HG02943 (cell line): Measurements from ENCODE around the gene MUC13.

Source experiments
- ATAC-seq: cut with Tn5 transposase; IDR thresholded peaks from one replicate; pipeline ENCODE4 v1.9.1; 2021; ENCODE audit warnings: mild to moderate bottlenecking, low read depth, moderate library complexity; ENCODE audit not compliant: unreplicated experiment

The MUC13 gene

GRCh38 chr3:124904835-124905492 is 29.6 kb downstream of the MUC13 start:
- ATAC-seq: no peak

DNA sequence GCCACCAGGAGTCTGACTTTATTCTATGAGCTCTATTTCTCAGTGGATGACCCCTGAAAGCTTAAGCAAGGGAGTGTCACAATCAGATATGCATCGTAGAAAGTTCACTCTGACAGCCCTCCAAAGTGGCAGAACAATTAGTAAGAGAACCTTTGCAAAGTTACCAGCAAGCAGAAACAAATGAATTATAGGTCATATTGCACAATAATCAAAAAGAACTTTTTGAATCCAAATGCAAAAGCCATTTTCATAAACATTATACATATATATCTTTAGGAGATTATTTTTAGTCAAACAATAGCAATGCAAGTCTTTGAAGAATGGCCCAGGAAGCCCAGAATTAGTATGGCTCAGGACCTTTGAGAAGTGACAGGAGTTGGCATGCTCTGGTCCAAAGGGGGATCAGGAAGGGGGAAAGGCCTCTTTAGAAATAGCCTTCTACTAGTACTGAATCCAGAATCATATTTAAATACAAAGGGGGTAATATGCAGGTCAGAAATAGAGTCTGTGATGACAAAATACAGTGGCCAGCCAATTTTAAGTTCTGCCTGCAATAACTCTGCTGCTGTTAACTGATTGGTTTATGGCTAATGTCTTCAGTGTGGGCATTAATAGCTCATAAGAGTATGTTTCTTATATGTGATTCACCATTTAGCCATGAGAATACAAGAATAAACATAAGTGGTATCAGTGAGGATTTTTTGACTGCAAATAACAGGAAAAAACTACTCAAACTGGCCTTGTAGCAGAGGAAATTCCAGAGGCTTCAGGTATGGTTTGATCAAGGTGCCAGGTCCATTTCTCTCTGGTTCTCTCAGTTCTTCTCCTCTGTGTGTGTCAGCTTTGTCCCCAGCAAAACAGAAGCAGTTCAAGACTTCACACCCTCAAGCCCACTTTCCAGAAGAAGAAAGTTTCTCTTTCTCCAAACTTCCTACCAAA is 30.4 kb downstream of the MUC13 start:
- no peak for ATAC-seq

DNA sequence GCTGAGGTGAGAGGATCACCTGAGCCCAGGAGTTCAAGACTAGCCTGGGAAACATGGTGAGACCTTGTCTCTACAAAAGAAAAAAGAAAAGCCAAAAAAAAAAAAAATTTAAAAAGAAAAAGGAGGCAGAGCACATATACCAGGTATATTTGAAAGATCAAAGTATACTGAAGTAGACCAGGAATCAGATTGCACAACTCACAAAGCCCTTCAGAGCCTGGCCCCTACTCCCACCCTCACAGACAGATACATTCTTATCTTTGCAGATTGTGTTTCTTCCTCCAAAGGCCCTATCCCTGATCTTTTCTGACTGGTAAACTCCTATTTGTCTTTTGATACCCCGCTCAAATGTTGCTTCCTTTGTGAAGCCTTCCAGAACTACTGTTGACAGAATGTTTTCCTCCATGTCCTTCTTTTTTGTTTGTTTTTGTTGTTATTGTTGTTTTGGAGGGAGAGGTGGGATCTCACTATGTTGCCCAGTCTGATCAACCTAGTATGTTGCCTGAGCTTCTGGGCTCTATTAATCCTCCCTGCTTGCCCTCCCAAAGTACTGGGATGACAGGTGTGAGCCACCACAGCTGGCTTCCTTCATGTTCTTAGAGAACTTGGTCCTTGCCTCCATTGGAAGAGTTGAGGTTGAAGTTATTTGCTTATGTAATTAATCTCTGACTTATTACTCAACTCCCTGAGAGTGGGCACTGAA is 37.6 kb downstream of the MUC13 start:
- ATAC-seq: no peak

GRCh38 chr3:124895756-124896155 is 38.8 kb downstream of the MUC13 start:
- no peak for ATAC-seq

GRCh38 chr3:124893526-124893925 is 41.0 kb downstream of the MUC13 start:
- no peak for ATAC-seq

- ATAC-seq: no peak
Measured at GRCh38 chr3:124890573-124891190, 43.9 kb downstream of the MUC13 start.

- ATAC-seq: no peak
Measured at GRCh38 chr3:124888482-124889441, 45.8 kb downstream of the MUC13 start.

DNA sequence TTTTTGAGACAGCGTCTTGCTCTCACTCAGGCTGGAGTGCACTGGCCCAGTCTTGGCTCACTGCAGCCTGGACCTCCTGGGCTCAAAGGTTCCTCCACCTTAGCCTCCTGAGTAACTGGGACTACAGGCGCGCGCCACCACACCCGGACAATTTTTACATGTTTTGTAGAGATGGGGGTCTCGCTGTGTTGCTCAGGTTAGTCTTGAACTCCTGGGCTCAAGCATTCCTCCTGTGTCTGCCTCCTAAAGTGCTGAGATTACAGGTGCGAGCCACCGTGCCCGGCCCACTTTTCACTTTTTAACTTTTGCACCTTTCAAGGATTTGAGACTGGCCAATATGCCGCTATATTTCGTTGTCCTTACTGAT is 46.6 kb downstream of the MUC13 start:
- ATAC-seq: no peak

DNA sequence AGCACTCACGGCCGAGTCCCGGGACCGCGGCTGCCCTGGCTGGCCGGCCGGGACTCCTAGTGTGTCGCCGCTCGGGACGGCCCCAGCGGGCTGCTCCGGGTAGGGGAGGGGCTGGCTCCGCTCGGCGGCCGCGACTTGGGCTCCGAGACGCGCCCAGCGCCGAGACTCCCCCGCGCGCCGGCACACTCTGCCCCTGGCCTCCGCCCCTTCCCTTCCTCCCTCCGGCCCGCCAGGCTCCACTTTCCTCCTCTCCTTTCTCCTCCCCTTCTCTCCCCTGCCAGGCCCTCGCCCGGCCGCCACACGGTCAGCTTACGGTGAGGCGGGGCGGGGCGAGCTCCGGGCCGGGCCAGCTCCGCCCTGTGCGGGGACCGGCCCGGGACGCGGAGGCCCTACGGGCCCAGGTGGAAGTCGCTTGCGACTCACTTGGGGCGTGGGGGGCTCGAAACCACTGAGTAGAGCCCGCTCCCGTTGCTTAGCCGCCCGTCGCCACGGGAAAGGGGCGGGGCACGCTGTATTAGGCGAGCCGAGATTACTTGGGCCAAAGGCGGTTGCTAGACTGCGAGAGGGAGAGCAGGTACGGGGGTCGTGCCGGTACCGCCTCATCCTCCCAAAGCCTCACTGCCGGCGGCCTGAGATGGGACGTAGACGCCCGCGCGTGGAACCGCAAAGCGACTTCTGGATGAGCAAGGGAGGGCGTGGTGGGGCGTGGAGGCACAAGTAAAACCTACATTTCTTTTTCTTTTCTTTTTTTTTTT is 47.2 kb downstream of the MUC13 start, which contains the start of gene ITGB5:
Gene ITGB5, minus strand, starts transcription at position 189 of the 755 bp plus-strand sequence. CDS start 365 bp downstream, outside the sequence.
- peak; percentile 60 for ATAC-seq

- ATAC-seq: peak; percentile 28
Measured at GRCh38 chr3:124886168-124887056, 48.1 kb downstream of the MUC13 start.

GRCh38 chr3:124885466-124886167 is 48.9 kb downstream of the MUC13 start:
- no peak for ATAC-seq

GRCh38 chr3:124884474-124885101 is 50.0 kb downstream of the MUC13 start:
- ATAC-seq: no peak

DNA sequence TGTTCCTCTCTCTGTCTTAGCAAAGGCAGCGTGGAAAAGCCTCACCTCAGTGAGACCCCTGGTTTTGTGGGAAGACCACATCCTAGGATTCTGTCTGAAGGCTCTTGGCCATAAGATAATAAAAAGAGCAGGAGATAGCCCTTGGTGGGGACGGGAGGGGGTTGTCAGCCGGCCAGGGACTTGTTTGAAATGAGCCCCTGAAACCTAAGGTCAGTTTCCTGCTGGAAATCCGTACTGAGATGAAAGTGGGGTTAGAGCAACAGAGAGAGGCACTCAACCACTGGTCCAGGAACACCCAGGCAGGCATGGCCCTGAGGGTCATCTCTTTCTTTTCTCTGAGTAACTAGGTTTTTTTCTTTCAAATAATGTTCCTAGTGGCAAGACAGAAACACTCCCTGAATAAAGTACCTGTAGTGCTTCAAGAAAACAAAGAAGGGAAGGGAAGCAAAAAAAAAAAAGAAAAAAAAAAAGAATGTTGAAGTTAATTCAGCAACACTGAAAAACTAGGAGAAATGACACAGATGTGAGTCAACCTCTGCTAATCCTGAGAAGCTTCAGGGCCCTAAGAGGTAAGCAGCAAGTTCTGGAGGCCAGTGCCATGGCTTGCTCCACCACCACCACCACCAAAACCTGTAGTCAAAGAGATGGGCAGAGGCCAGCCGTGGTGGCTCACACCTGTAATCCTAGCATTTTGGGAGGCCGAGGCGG is 50.6 kb downstream of the MUC13 start:
- ATAC-seq: no peak

DNA sequence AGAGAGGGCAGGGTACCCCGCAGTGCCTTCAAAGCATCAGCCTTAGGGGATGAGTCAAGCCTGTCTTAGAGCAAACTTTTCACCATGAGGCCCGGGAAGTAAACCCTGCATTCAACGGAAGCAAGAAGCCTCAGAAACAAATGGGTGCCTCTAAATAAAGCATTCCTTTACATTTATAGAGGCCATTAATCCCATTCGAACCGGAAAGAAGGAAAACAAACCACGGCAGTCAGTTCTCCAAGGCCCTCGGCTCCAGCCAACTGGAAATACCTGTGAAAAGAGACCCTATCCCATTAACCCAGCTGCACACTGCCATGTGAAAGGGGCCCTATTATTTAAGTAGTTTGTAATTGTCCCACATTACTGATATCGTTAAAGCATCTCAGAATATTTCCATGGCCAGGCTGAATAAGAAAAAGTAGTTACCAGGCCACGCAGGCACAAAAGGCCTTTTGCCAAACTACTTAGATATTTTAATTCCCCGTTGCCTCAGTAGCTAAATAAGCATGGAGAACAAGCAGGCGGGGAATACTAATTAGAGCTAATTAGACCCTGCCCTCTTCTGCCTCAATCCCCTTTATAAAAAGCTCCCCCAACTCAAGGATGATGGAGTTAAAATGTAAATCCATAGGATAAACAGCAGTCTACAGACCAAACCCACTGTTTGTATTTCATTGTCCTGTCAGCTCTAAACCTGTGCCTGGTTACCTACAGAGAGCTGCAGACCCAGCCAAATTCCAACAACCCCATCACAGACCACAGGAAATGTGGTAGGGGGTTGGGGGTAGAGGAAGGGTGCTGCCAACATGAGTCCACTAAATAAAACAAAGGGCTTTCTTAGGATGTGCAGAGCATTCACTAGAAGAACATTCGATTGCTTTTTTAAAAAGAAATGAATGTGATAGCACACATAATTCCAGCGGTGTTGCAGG is 51.5 kb downstream of the MUC13 start:
- ATAC-seq: no peak
